Vagina (tissue), 2 donors: ENCODE measurements around the gene SAAL1.

Source experiments
- POLR2A ChIP-seq, 2 donors: fragments of 450-650 bp; IDR thresholded peaks; one replicate each; pipeline ENCODE4 v1.6.1; 2017; ENCODE audit warnings: antibody characterized with exemption in 2 of 2, mild to moderate bottlenecking in 2 of 2, moderate library complexity in 2 of 2
- POLR2AphosphoS5 ChIP-seq, 2 donors: sonication (generic); formaldehyde crosslinking; IDR thresholded peaks; one replicate each; pipeline ENCODE4 v1.9.0; 2017; ENCODE audit warnings: antibody characterized with exemption in 2 of 2, mild to moderate bottlenecking in 2 of 2, low read depth in 1 of 2; ENCODE audit not compliant: insufficient read depth in 1 of 2
- TF ChIP-seq, protein P1 (sequence below), 3 experiments: fragments of 450-650 bp in 2 of 3; fragments of 200-600 bp in 1 of 3; sonication (generic) in 1 of 3; IDR thresholded peaks; one replicate each; pipeline ENCODE4 v1.5.1; 2017 to 2019; ENCODE audit warnings: antibody characterized with exemption in 3 of 3, mild to moderate bottlenecking in 2 of 3, moderate library complexity in 2 of 3

GRCh38 chr11:18065572-18065971 lies 40.3 kb downstream of the SAAL1 start:
- TF ChIP-seq, protein P1, sequence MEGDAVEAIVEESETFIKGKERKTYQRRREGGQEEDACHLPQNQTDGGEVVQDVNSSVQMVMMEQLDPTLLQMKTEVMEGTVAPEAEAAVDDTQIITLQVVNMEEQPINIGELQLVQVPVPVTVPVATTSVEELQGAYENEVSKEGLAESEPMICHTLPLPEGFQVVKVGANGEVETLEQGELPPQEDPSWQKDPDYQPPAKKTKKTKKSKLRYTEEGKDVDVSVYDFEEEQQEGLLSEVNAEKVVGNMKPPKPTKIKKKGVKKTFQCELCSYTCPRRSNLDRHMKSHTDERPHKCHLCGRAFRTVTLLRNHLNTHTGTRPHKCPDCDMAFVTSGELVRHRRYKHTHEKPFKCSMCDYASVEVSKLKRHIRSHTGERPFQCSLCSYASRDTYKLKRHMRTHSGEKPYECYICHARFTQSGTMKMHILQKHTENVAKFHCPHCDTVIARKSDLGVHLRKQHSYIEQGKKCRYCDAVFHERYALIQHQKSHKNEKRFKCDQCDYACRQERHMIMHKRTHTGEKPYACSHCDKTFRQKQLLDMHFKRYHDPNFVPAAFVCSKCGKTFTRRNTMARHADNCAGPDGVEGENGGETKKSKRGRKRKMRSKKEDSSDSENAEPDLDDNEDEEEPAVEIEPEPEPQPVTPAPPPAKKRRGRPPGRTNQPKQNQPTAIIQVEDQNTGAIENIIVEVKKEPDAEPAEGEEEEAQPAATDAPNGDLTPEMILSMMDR (IDR thresholded peaks at IDR 0.05): no peak
- TF ChIP-seq POLR2A (IDR thresholded peaks at IDR 0.05) (no peak), POLR2AphosphoS5 (IDR thresholded peaks at IDR 0.05; ENCODE audit: insufficient read depth in 1 of 2, low read depth in 1 of 2) (no peak)
